ENCODE data around the gene HRH4.

The HRH4 gene, protein sequence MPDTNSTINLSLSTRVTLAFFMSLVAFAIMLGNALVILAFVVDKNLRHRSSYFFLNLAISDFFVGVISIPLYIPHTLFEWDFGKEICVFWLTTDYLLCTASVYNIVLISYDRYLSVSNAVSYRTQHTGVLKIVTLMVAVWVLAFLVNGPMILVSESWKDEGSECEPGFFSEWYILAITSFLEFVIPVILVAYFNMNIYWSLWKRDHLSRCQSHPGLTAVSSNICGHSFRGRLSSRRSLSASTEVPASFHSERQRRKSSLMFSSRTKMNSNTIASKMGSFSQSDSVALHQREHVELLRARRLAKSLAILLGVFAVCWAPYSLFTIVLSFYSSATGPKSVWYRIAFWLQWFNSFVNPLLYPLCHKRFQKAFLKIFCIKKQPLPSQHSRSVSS

DNA sequence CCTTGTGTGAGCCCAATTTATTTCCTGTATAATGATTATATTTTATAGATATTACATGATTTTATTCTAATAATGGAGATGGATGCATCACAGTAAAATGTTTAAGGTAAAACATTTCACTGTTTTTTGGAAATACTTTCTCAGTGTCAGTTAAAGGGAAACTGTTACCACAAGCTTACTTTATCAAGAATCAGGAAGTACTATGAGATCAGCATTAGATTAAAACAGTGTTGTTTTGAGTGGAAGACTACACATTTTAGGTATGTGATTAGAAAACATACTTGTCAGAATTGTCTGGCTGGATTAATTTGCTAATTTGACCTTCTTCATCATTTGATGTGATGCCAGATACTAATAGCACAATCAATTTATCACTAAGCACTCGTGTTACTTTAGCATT, at the start of gene HRH4:
Gene HRH4 (plus strand): TSS at position 250 of the 400 bp plus-strand sequence. CDS start 92 bp downstream, at position 342.
- in situ Hi-C loops (cut with HindIII; ENCODE audit: low sequenced_read_pairs) = no loop called here

DNA sequence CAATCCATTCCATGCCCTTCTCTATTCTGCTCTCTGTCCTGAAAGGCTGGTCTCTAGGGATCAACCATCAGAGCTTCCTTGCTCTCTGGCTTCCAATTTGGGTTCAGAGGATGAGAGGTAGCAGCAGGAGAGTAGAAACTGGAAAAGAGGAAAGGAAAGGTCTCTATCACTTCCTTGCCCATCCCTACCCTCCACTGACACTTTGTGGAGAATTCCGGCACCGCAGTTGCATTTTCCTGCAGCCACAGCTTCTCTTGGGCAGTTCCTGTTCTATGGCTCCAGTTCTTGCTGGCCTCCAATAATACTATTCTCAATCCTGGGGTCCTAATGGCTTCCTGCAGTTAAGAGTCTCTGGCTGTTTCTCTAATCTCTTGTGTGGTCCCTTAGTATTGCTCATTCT, 47.3 kb upstream of the HRH4 start:
- in situ Hi-C loops (cut with HindIII; ENCODE audit: low sequenced_read_pairs) = no loop called here

DNA sequence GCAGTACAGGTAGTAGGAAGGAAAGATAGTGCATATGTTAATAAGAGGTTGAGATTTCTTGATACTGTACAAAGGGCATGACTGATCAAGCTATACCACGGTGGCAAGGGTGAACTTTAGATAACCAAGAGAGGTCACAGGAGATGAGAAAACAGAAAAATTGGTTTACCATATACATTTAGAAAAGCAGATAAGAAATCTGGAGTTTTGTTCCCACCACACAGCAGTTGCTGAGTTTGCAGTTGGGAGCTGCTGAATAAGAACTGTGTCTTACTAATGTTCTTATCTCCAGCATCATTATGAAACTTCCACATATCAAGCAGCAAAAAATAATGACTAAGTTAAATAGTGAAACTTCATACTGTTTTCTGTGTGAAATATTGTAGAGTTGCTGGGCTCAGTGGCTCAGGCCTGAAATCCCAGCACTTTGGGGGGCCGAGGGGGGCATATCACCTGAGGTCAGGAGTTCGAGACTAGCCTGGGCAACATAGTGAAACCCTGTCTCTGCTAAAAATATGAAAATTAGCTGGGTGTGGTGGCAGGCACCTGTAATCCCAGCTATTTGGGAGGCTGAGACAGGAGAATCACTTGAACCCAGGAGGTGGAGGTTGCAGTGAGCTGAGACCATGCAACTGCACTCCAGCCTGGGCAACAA, 46.0 kb upstream of the HRH4 start:
- in situ Hi-C loops (cut with HindIII; ENCODE audit: low sequenced_read_pairs) = no loop called here

GRCh38 chr18:24417480-24417879, 43.0 kb upstream of the HRH4 start:
- in situ Hi-C loops (cut with HindIII; ENCODE audit: low sequenced_read_pairs) = no loop called here

- in situ Hi-C loops (cut with HindIII; ENCODE audit: low sequenced_read_pairs) = no loop called here
These were observed 39.9 kb upstream of the HRH4 start for GRCh38 chr18:24420551-24420950.

- in situ Hi-C loops (cut with HindIII; ENCODE audit: low sequenced_read_pairs) = no loop called here
These were observed 38.6 kb upstream of the HRH4 start for GRCh38 chr18:24421831-24422230.

DNA sequence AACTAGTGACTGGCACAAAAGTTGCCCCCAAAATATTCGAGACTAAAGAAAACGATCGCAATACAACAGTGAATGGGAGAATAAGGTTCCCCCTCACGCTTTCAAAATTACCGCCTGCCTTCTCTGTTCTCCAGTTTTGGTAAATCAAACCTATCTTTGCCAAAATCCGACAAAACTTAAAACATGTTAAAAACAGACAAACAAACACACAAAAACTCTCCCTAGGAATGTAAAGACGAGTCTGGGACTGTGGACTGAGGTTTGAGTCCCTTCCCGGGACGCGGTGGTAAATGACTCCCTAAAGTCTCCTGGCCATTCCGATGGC, 34.4 kb upstream of the HRH4 start:
- in situ Hi-C loops (cut with HindIII; ENCODE audit: low sequenced_read_pairs) = no loop called here

- in situ Hi-C loops (cut with HindIII; ENCODE audit: low sequenced_read_pairs) = no loop called here
These were observed 33.8 kb upstream of the HRH4 start, which contains the start of gene IMPACT for GRCh38 chr18:24426398-24427294. Gene IMPACT (plus strand): TSS chr18:24426670. CDS start chr18:24426757, 87 bp downstream.

DNA sequence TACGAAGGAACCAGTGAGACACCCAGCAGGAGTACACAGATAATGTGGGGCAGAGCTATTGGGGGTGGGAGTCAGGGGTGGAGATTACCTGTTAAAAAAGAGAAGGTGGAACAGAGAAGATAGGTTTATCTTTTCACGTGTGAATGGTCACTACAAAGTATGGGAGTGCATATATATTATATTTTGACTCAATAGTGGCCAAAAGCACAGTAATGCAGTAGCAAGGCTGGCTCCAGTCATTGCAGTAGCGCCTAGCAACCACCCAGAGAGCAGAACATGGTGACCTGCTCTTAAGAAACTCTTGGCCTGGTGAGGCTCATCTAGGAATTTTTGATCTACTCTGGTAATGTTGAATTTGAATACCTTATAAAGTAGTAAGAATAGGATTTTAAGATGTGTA, 33.0 kb upstream of the HRH4 start:
- in situ Hi-C loops (cut with HindIII; ENCODE audit: low sequenced_read_pairs) = no loop called here

GRCh38 chr18:24428709-24429108, 31.7 kb upstream of the HRH4 start:
- in situ Hi-C loops (cut with HindIII; ENCODE audit: low sequenced_read_pairs) = no loop called here

- in situ Hi-C loops (cut with HindIII; ENCODE audit: low sequenced_read_pairs) = no loop called here
These were observed 31.2 kb upstream of the HRH4 start for GRCh38 chr18:24429188-24429587.

DNA sequence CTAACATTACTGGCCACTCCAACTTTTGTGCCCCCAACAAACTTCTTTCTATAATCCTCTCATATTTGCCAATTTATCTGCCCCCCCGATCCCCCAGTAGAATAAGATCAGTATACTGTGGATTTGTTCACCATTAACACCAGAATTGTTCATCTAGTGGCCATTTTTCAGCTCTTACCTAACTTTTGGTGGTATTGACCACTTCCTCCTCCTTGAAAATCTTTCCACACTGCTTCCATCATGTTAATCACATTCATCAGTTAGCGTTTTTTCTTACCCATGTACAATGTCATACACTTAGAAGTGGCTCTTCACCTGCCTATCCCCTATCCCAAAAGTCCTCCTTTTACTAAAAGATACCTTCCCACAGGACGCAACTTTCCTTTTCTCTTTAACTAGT, 27.8 kb upstream of the HRH4 start:
- in situ Hi-C loops (cut with HindIII; ENCODE audit: low sequenced_read_pairs) = no loop called here

GRCh38 chr18:24436939-24437338, 23.5 kb upstream of the HRH4 start:
- in situ Hi-C loops (cut with HindIII; ENCODE audit: low sequenced_read_pairs) = no loop called here

GRCh38 chr18:24443870-24444269, 16.6 kb upstream of the HRH4 start:
- in situ Hi-C loops (cut with HindIII; ENCODE audit: low sequenced_read_pairs) = no loop called here

DNA sequence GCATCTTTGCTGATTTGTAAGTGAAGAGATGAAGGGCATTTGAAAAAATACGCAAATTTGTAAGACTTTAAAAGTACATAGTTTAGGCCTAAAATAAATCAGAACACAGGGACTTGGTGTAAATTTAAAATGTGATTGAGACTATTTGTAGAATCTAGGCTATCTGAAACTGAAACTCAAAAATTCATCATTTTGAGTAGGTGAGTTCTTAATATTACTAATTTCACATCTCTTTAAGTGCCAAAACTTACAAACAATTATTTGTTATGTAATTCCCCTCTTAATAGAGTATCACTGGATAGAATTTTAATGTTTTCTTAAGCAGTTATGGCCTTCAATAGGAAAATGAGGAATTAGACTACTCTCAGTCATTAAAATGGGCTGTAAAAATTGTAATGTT, 14.0 kb upstream of the HRH4 start:
- in situ Hi-C loops (cut with HindIII; ENCODE audit: low sequenced_read_pairs) = no loop called here

DNA sequence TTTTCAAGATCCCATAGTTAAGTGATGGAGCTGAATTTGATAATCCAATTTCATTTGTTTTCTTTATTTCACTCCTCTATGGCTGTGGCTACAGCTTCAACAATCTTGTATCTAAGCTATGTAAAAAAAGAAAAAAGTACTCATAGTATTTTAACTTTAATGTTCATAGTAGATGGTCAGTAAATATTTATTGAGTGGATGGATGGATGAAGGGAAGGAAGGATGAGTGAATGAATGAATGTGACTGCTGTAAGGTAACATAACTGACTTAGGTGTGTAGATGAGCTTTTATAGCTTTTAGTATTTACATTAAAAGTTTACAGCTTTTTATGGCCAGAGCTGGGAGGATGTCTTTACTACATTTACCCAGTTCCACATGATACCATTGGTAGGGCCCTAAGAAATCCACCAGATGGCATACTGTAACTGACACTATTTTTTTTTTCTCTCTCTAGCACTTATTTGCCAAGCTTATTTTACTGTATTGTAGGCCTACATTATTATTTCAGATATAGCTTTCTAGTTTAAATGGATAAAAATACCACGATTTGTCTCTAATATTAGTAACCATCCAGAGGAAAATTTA, 13.4 kb upstream of the HRH4 start:
- in situ Hi-C loops (cut with HindIII; ENCODE audit: low sequenced_read_pairs) = no loop called here

DNA sequence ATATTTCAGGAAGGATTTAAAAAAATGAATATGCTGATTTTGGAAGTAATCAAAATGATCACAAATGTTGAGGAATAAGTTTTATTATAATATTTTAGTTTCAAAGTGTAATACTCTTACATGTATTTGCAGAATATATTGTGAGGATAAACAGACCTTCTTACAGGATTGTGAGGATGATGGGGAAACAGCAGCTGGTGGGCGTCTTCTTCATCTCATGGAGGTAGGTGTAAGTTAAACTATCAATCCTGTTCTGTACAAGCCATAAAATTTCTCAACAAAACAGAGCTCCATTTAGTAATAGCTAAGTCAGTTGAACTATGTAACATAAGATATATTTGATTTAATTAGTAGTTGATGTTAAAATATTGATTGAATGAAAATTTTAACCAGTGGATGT, 12.5 kb upstream of the HRH4 start:
- in situ Hi-C loops (cut with HindIII; ENCODE audit: low sequenced_read_pairs) = no loop called here

DNA sequence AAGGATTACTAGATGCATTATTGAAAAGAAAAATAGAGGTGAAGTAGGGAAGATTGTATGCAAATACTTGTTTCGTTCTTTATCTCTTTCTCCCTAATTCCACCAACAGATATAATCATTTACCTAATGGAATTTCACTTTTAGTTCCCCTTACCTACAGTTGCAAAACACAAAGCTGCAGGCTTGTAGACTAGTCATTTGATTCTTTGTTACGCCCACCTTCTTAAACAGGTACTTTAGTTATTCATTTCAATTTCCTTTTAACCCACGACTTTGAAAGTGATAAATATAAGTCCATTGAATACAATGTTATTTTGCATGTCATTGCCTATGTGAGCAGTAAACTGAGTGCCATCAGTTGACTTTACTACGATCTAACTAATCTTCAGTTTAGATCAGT, 3.9 kb upstream of the HRH4 start:
- in situ Hi-C loops (cut with HindIII; ENCODE audit: low sequenced_read_pairs) = no loop called here

GRCh38 chr18:24459772-24460171, 665 bp upstream of the HRH4 start:
- in situ Hi-C loops (cut with HindIII; ENCODE audit: low sequenced_read_pairs) = no loop called here

- in situ Hi-C loops (cut with HindIII; ENCODE audit: low sequenced_read_pairs) = no loop called here
These were observed 1.6 kb downstream of the HRH4 start for GRCh38 chr18:24461996-24462395.
